Ishikawa (cell line): ENCODE data around the gene CAMK2D.

Source experiments
- CEBPB ChIP-seq: IDR thresholded peaks from 2 replicates; pipeline ENCODE4 v1.6.1; 2012
- CREB1 ChIP-seq: IDR thresholded peaks from 2 replicates; pipeline ENCODE4 v1.6.1; 2012; ENCODE audit warnings: low read depth
- EGR1 ChIP-seq: IDR thresholded peaks from 2 replicates; pipeline ENCODE4 v1.6.1; 2012
- EP300 ChIP-seq: IDR thresholded peaks from 2 replicates; pipeline ENCODE4 v1.6.1; 2012; ENCODE audit warnings: borderline replicate concordance
- FOXM1 ChIP-seq: IDR thresholded peaks from 2 replicates; pipeline ENCODE4 v1.6.1; 2012; ENCODE audit warnings: low read depth, borderline replicate concordance
- NFIC ChIP-seq: IDR thresholded peaks from 2 replicates; pipeline ENCODE4 v1.6.1; 2012
- RAD21 ChIP-seq: IDR thresholded peaks from 2 replicates; pipeline ENCODE4 v1.6.1; 2012; ENCODE audit warnings: low read depth
- TAF1 ChIP-seq: IDR thresholded peaks from 2 replicates; pipeline ENCODE4 v1.6.1; 2012; ENCODE audit warnings: low read depth, mild to moderate bottlenecking
- YY1 ChIP-seq: IDR thresholded peaks from 2 replicates; pipeline ENCODE4 v1.6.1; 2012; ENCODE audit warnings: low read depth
- ZBTB7A ChIP-seq: IDR thresholded peaks from 2 replicates; pipeline ENCODE4 v1.6.1; 2012; ENCODE audit warnings: low read depth
- TF ChIP-seq, protein P1 (sequence below): IDR thresholded peaks from 2 replicates; pipeline ENCODE4 v1.6.1; 2012; ENCODE audit warnings: low read depth, mild to moderate bottlenecking

DNA sequence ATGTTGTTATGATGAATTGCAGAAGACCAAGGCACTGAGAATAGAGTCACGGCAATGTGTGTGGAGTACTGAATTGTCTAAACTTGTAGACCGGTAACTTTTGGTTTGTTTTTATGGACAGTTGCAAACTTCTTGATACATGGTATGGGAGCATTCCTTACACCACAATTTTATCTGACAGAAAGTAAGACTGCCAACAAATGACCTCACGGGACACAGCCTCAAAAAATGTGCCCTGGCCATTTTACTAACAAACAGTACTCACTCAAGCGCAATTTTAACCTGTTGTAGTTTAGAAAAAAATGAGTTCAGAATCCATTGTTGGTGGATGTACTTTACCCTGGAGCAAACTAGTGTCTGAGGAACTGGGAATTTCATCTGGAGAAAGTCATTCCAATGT is 321.2 kb downstream of the CAMK2D start:
- TF ChIP-seq EP300: no peak
- TF ChIP-seq TAF1: no peak
- TF ChIP-seq EGR1: no peak
- TF ChIP-seq RAD21: no peak
- TF ChIP-seq NFIC: no peak
- no peak for TF ChIP-seq ZBTB7A
- no peak for TF ChIP-seq FOXM1
- TF ChIP-seq, protein P1, sequence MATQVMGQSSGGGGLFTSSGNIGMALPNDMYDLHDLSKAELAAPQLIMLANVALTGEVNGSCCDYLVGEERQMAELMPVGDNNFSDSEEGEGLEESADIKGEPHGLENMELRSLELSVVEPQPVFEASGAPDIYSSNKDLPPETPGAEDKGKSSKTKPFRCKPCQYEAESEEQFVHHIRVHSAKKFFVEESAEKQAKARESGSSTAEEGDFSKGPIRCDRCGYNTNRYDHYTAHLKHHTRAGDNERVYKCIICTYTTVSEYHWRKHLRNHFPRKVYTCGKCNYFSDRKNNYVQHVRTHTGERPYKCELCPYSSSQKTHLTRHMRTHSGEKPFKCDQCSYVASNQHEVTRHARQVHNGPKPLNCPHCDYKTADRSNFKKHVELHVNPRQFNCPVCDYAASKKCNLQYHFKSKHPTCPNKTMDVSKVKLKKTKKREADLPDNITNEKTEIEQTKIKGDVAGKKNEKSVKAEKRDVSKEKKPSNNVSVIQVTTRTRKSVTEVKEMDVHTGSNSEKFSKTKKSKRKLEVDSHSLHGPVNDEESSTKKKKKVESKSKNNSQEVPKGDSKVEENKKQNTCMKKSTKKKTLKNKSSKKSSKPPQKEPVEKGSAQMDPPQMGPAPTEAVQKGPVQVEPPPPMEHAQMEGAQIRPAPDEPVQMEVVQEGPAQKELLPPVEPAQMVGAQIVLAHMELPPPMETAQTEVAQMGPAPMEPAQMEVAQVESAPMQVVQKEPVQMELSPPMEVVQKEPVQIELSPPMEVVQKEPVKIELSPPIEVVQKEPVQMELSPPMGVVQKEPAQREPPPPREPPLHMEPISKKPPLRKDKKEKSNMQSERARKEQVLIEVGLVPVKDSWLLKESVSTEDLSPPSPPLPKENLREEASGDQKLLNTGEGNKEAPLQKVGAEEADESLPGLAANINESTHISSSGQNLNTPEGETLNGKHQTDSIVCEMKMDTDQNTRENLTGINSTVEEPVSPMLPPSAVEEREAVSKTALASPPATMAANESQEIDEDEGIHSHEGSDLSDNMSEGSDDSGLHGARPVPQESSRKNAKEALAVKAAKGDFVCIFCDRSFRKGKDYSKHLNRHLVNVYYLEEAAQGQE: no peak
- no peak for TF ChIP-seq CEBPB
- no peak for TF ChIP-seq YY1
- TF ChIP-seq CREB1: no peak
